GM19099 (cell line): Measurements from ENCODE around the gene USP8.

Experiments used
- POLR2A ChIP-seq: IDR thresholded peaks from 3 replicates; pipeline ENCODE4 v1.6.1; 2011; ENCODE audit warnings: low read depth; ENCODE audit not compliant: insufficient read length; ENCODE audit errors: extremely low read depth

Gene USP8

GRCh38 chr15:50503144-50503543, 78.9 kb downstream of the USP8 start:
- no peak for TF ChIP-seq POLR2A

GRCh38 chr15:50506121-50506520, 81.9 kb downstream of the USP8 start:
- TF ChIP-seq POLR2A: no peak

GRCh38 chr15:50513001-50513400, 88.8 kb downstream of the USP8 start:
- no peak for TF ChIP-seq POLR2A

- TF ChIP-seq POLR2A: no peak
Measured at GRCh38 chr15:50519740-50520425, 95.7 kb downstream of the USP8 start.

GRCh38 chr15:50523851-50524251, 99.6 kb downstream of the USP8 start:
- TF ChIP-seq POLR2A: no peak

GRCh38 chr15:50531163-50531562, 107.0 kb downstream of the USP8 start:
- TF ChIP-seq POLR2A: no peak

GRCh38 chr15:50531766-50532165, 107.6 kb downstream of the USP8 start:
- no peak for TF ChIP-seq POLR2A

GRCh38 chr15:50542887-50543210, 118.6 kb downstream of the USP8 start:
- TF ChIP-seq POLR2A: no peak

- TF ChIP-seq POLR2A: no peak
Measured at GRCh38 chr15:50543556-50543955, 119.4 kb downstream of the USP8 start.

GRCh38 chr15:50544368-50544767, 120.2 kb downstream of the USP8 start:
- TF ChIP-seq POLR2A: no peak

- TF ChIP-seq POLR2A: no peak
Measured at GRCh38 chr15:50546566-50546965, 122.4 kb downstream of the USP8 start, which contains the start of gene USP50. Gene USP50, minus strand, starts transcription at chr15:50546666. Its CDS starts 141 bp downstream, at chr15:50546525.

- no peak for TF ChIP-seq POLR2A
Measured at GRCh38 chr15:50549326-50549725, 125.1 kb downstream of the USP8 start.

GRCh38 chr15:50552238-50552637, 128.0 kb downstream of the USP8 start:
- no peak for TF ChIP-seq POLR2A

GRCh38 chr15:50556642-50557371, 132.6 kb downstream of the USP8 start:
- TF ChIP-seq POLR2A: no peak

GRCh38 chr15:50558012-50558411, 133.8 kb downstream of the USP8 start:
- no peak for TF ChIP-seq POLR2A
